Cardiac fibroblast (primary cell): ENCODE measurements around the gene MAGI1.

Source experiments
- DNase-seq, 2 donors: peaks; one replicate each; pipeline versions ENCODE4 v3.0.0 to v3.0.0-alpha.2; 2010; ENCODE audit warnings: low read depth in 2 of 2
- H3K4me3 ChIP-seq, 2 donors: replicated peaks in 1 of 2; 1 replicate in 1 of 2; 2 replicates in 1 of 2; pipeline ENCODE4 v1.5.1; 2011; ENCODE audit warnings: low read depth in 2 of 2, low read length in 2 of 2, mild to moderate bottlenecking in 2 of 2, moderate library complexity in 1 of 2
- TF ChIP-seq, protein P1 (sequence below): IDR thresholded peaks from one replicate; pipeline ENCODE4 v1.5.1; 2011; ENCODE audit warnings: low read depth, mild to moderate bottlenecking, low read length, inconsistent platforms

Gene MAGI1

DNA sequence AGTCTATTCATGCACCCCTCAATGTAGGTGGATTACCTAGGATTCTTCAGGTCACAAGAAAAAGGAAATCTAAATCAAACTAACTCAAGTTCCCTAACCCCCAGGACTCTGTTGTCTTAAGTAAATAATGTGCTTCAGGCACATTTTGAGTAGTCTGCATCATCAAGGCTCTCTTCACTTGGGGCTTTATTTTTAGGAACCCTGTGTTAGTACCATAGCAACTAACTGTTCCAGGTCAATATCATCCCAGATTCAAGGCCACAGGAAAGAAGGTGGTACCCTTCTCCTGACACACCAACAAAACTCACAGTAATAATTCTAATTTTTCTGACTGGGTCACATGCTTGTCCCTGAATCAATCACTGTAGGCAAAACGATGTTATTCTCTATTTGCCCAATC is 218.1 kb downstream of the MAGI1 start:
- no peak overlapping the region for H3K4me3 ChIP-seq
- DNase-seq: no peak
- TF ChIP-seq, protein P1, sequence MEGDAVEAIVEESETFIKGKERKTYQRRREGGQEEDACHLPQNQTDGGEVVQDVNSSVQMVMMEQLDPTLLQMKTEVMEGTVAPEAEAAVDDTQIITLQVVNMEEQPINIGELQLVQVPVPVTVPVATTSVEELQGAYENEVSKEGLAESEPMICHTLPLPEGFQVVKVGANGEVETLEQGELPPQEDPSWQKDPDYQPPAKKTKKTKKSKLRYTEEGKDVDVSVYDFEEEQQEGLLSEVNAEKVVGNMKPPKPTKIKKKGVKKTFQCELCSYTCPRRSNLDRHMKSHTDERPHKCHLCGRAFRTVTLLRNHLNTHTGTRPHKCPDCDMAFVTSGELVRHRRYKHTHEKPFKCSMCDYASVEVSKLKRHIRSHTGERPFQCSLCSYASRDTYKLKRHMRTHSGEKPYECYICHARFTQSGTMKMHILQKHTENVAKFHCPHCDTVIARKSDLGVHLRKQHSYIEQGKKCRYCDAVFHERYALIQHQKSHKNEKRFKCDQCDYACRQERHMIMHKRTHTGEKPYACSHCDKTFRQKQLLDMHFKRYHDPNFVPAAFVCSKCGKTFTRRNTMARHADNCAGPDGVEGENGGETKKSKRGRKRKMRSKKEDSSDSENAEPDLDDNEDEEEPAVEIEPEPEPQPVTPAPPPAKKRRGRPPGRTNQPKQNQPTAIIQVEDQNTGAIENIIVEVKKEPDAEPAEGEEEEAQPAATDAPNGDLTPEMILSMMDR: no peak

DNA sequence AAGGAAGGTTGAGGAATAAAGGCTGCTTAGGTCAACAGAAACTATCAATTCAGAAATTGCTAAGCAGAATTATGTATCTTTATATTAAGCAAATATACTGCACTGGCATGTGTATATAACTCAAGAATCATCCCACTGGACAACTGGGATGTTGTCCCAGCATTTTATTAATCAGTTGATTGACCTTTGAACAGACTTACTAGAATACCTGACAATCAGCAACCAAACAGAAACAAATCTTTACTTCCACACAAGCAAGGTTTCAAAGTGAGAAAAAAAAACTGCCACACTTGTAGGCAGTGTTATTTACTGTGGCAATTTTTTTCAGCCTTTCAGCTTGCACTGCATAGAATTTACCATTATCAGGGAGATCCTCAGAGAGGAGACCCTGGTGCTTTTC is 218.8 kb downstream of the MAGI1 start:
- TF ChIP-seq, protein P1: no peak
- no peak for DNase-seq
- no peak overlapping the region for H3K4me3 ChIP-seq

DNA sequence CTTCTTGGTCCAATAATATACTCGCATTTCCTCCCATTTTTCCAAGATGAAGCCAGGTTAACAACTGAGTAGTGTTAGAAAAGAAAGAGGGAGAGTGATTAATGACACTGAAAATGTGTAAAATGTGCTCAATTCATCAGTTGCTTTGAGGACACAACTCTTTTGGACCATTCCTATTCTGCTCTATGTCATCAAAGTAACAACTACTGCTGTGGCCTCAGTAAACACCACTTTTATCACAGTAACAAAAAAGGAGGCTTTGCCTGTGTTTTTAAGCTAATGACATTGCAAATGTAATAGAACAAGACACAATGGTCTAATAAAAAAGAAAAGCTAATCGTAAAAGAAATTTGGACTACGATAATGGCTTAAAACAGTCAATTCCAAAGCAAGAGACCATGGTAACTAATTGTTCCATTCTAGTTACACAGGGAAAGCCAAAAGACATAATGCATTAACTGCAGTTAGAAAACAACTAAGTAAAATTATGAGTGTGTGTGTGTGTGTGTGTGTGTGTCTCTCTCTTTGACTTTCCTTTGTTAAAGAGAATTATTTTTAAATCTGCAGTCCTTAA is 221.1 kb downstream of the MAGI1 start:
- DNase-seq: no peak
- TF ChIP-seq, protein P1: no peak
- no peak overlapping the region for H3K4me3 ChIP-seq

DNA sequence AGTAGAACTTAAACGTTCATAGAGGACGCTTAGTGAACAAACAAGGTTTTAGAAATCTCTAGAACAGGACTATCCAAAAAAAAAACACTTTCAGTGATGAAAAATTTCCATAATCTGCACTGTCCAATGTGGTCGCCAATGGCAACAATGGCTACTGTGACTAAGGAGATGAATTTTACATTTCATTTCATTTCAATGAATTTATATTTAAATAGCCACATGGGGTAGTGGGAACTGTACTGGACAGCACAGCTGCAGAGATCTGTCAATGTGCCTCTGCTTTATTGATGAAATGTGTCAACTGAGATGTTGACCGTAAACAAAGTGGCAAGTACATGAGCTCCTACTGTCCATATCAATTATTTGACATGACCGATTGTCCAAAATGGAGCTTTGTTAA is 222.5 kb downstream of the MAGI1 start:
- TF ChIP-seq, protein P1: no peak
- no peak overlapping the region for H3K4me3 ChIP-seq
- no peak for DNase-seq

DNA sequence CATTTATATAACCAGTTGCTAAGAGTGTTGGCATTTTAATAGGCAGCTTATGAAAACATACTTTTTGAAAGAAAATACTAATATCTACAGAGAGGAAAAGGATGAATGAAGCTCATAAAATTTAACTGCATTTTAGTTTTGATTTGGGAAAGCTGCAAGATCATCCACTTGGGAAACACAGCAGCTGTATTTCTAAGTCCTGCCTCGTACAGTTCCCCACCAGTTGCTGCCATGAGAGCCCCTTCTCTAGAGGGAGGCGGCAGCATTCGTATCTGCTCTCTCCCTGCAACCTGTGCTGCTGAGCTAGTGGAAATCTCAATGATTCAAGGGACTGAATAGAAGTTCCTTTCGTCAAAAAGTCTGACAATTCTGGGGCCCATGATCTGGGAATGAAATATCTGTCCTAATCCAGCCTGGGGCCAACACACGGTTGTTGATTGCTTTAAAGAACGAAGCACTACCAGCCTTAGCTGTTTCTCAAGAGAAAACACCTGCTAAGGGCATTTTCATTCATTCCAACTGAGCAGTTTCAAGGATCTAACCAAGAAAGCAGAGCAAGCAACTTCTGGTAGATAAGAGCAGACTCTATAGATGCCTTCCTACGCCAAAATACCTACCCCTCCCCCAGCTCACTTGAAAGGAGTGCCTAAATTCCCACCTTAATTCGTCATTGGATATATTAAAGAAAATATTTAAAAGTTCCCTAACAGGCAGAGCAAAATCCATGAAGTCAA is 223.7 kb downstream of the MAGI1 start:
- TF ChIP-seq, protein P1: no peak
- no peak for DNase-seq
- no peak overlapping the region for H3K4me3 ChIP-seq

DNA sequence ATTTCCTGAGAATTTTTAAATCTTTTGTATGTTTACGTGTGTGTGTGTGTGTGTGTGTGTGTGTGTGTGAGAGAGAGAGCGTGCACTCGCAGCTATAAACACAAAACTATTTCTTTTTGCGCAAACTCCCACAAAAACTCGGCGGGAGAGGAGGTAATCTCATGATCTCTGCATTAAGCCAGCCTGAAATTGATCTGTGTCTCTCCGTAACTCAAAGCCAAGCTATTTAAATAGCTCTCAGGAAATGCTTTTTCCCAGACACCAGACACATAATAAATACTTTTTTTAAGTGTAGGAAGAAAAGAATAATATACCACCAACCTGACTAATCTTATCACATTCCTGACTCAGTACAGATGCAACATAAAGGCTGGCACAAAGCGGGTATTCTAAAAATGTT is 226.8 kb downstream of the MAGI1 start:
- H3K4me3 ChIP-seq: no peak overlapping the region
- TF ChIP-seq, protein P1: no peak
- DNase-seq: peak in 1 of 2 donors; percentile 16
